Astrocyte (in vitro differentiated cells and primary cell): ENCODE results near the gene ZNF771. TPM values are rescaled to one million over a fixed set of nuclear protein-coding genes. Genes with fewer than 3 reads are reported as not detected.

Experiments
- DNase-seq: peaks from one replicate; pipeline ENCODE4 v3.0.0-alpha.2; 2010; ENCODE audit warnings: low read depth
- FAIRE-seq: peaks from 2 replicates; lab custom pipeline; 2011; peaks lifted over from hg19 to GRCh38; lab: Jason Lieb, UNC
- H2AFZ ChIP-seq: 2 replicates; pipeline ENCODE4 v1.6.0; 2012; ENCODE audit warnings: low read depth, low read length, inconsistent platforms
- H3K27ac ChIP-seq: 2 replicates; pipeline ENCODE4 v1.5.1; 2011; ENCODE audit warnings: low read depth, low read length, inconsistent platforms
- H3K27me3 ChIP-seq: 2 replicates; pipeline ENCODE4 v1.6.0; 2011; ENCODE audit warnings: low read length, inconsistent platforms; ENCODE audit not compliant: insufficient read depth
- H3K36me3 ChIP-seq: 2 replicates; pipeline ENCODE4 v1.5.1; 2011; ENCODE audit warnings: low read length, inconsistent platforms; ENCODE audit not compliant: insufficient read depth
- H3K4me1 ChIP-seq: 2 replicates; pipeline ENCODE4 v1.5.1; 2011; ENCODE audit warnings: low read length, inconsistent platforms; ENCODE audit not compliant: insufficient read depth
- H3K4me2 ChIP-seq: 2 replicates; pipeline ENCODE4 v1.6.0; 2012; ENCODE audit warnings: low read length, inconsistent platforms
- H3K4me3 ChIP-seq: 2 replicates; pipeline ENCODE4 v1.5.1; 2011; ENCODE audit warnings: low read depth, mild to moderate bottlenecking, low read length, inconsistent platforms; ENCODE audit not compliant: insufficient read depth
- H3K79me2 ChIP-seq: 2 replicates; pipeline ENCODE4 v1.6.0; 2012; ENCODE audit warnings: mild to moderate bottlenecking, low read length, inconsistent platforms; ENCODE audit not compliant: insufficient read depth
- H3K9ac ChIP-seq: 2 replicates; pipeline ENCODE4 v1.6.0; 2012; ENCODE audit warnings: mild to moderate bottlenecking, low read length, inconsistent platforms
- H3K9me3 ChIP-seq: 2 replicates; pipeline ENCODE4 v1.5.1; 2012; ENCODE audit warnings: low read depth, mild to moderate bottlenecking, low read length, inconsistent platforms; ENCODE audit not compliant: insufficient read depth
- H4K20me1 ChIP-seq: 2 replicates; pipeline ENCODE4 v1.6.0; 2012; ENCODE audit warnings: low read length, inconsistent platforms; ENCODE audit not compliant: insufficient read depth
- H3K27ac Mint-ChIP-seq: one replicate; pipeline ENCODE4 v1.8.0; 2021; ENCODE audit warnings: mild to moderate bottlenecking, mixed read lengths; ENCODE audit not compliant: unreplicated experiment
- H3K27me3 Mint-ChIP-seq: one replicate; pipeline ENCODE4 v1.8.0; 2021; ENCODE audit warnings: low read depth, mixed read lengths; ENCODE audit not compliant: unreplicated experiment
- H3K36me3 Mint-ChIP-seq: one replicate; pipeline ENCODE4 v1.8.0; 2021; ENCODE audit warnings: low read depth, mixed read lengths; ENCODE audit not compliant: unreplicated experiment
- H3K4me1 Mint-ChIP-seq: one replicate; pipeline ENCODE4 v1.8.0; 2021; ENCODE audit warnings: low read depth, mixed read lengths; ENCODE audit not compliant: unreplicated experiment
- H3K4me3 Mint-ChIP-seq: one replicate; pipeline ENCODE4 v1.8.0; 2021; ENCODE audit warnings: mild to moderate bottlenecking, moderate library complexity, mixed read lengths; ENCODE audit not compliant: unreplicated experiment
- H3K9me3 Mint-ChIP-seq: one replicate; pipeline ENCODE4 v1.8.0; 2021; ENCODE audit warnings: mild to moderate bottlenecking, mixed read lengths; ENCODE audit not compliant: unreplicated experiment
- EZH2 ChIP-seq: IDR thresholded peaks from 2 replicates; pipeline ENCODE4 v1.6.1; 2012; ENCODE audit warnings: mild to moderate bottlenecking, low read length, inconsistent platforms; ENCODE audit not compliant: insufficient read depth
- total RNA-seq: library from RNA; stranded (reverse); gene quantifications from 2 replicates; pipeline ENCODE4 v1.2.1, GENCODE V29; 2021
- TF ChIP-seq, protein P1 (sequence below): IDR thresholded peaks from 2 replicates; pipeline ENCODE4 v1.5.1; 2011; ENCODE audit warnings: low read depth, mild to moderate bottlenecking, inconsistent platforms, low read length, moderate library complexity; ENCODE audit not compliant: insufficient read depth

Gene ZNF771
- total RNA-seq, 1 donor from 2014 or later = 13.9 TPM

- Histone ChIP-seq H3K9me3 (no peaks in the 10 kb centered on the region), H3K4me2 (no peak overlapping the region), H3K27ac (no peak overlapping the region), H3K4me1 (no peaks in the 10 kb centered on the region), H2AFZ (no peak overlapping the region), H3K4me3 (no peak overlapping the region), H3K27me3 (no peaks in the 10 kb centered on the region), H3K36me3 (peaks cover 9% of the 10 kb centered on the region), H3K79me2 (peaks cover 22% of the 10 kb centered on the region), H4K20me1 (peaks cover 51% of the 10 kb centered on the region), H3K9ac (no peak overlapping the region)
- TF ChIP-seq, protein P1, sequence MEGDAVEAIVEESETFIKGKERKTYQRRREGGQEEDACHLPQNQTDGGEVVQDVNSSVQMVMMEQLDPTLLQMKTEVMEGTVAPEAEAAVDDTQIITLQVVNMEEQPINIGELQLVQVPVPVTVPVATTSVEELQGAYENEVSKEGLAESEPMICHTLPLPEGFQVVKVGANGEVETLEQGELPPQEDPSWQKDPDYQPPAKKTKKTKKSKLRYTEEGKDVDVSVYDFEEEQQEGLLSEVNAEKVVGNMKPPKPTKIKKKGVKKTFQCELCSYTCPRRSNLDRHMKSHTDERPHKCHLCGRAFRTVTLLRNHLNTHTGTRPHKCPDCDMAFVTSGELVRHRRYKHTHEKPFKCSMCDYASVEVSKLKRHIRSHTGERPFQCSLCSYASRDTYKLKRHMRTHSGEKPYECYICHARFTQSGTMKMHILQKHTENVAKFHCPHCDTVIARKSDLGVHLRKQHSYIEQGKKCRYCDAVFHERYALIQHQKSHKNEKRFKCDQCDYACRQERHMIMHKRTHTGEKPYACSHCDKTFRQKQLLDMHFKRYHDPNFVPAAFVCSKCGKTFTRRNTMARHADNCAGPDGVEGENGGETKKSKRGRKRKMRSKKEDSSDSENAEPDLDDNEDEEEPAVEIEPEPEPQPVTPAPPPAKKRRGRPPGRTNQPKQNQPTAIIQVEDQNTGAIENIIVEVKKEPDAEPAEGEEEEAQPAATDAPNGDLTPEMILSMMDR = no peak
- no peak for TF ChIP-seq EZH2
- DNase-seq (no peak), FAIRE-seq (no peak)
- Mint-ChIP-seq H3K27ac (no peak overlapping the region), H3K4me3 (no peak overlapping the region), H3K36me3 (peaks cover 20% of the 10 kb centered on the region), H3K4me1 (peaks cover 7% of the 10 kb centered on the region), H3K27me3 (no peaks in the 10 kb centered on the region), H3K9me3 (no peaks in the 10 kb centered on the region)
Measured at GRCh38 chr16:30416047-30416603, 8.7 kb downstream of the ZNF771 start.

DNA sequence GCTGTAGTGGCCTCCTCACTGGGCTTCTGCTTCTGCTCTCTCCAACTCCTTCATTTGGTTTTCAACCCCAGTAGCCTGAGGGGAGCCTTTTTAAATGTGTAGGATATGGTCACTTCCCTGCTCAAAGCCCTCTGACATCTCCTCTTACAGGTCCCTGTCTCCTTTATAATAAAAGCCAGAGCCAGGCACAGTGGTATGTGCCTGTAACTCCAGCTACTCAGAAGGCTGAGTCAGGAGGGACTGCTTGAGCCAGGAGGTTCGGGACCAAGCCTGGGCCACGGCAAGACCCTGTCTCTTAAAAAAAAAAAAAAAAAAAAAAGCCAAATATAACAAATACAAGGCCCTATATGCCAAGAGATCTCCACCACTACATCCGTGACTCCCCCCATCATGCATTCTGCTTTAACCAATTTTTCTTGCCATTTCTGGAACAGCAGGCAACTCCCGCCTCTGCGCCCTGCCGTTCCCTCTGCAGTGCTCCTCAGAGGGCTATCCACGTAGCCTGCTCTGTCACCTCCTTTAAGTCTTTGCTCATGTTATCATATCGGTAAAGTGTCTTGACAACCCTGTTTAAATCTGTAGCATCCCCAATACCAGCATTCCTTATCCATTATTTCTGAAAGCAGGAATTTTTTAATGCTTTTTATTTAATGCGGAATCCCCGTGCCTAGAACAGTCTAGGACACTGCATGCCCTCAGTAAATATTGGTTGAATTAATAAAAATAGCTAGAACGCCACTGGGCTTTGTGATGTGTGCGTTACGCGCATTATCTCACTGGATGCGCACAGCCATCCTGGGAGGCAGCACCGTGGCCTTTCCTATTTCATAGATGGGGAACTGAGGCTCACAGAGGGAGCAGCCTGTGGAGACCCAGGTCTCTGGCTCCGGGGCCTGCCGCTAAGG, 9.5 kb downstream of the ZNF771 start:
- no peaks in the 10 kb centered on the region for H3K9me3 Mint-ChIP-seq
- Histone ChIP-seq H3K27ac (peak overlapping the region; percentile 25), H3K27me3 (no peaks in the 10 kb centered on the region), H3K9me3 (no peaks in the 10 kb centered on the region), H3K36me3 (peaks cover 5% of the 10 kb centered on the region), H2AFZ (peak overlapping the region; percentile 93), H3K79me2 (peaks cover 15% of the 10 kb centered on the region), H3K4me1 (no peaks in the 10 kb centered on the region), H4K20me1 (peaks cover 43% of the 10 kb centered on the region), H3K4me2 (peak overlapping the region; percentile 89), H3K9ac (peak overlapping the region; percentile 67), H3K4me3 (peak overlapping the region; percentile 63)
- peak overlapping the region; percentile 71 for H3K4me3 Mint-ChIP-seq
- TF ChIP-seq, protein P1 = no peak
- TF ChIP-seq EZH2 = no peak
- peaks cover 7% of the 10 kb centered on the region for H3K4me1 Mint-ChIP-seq
- DNase-seq (no peak), FAIRE-seq (no peak)
- no peak overlapping the region for H3K27ac Mint-ChIP-seq
- peaks cover 23% of the 10 kb centered on the region for H3K36me3 Mint-ChIP-seq
- no peaks in the 10 kb centered on the region for H3K27me3 Mint-ChIP-seq
